SK-N-SH treated with all-trans-retinoic acid at 6 μM for 48 hours (cell line): ENCODE data around the gene ACSL6.

Experiments used
- ATAC-seq: fragments of 200-7000 bp; cut with Tn5 transposase; 3 replicates; pipeline ENCODE4 v1.9.1; 2020; ENCODE audit warnings: mild to moderate bottlenecking, moderate library complexity
- ARNTL ChIP-seq: fragments of 450-650 bp; formaldehyde crosslinking; IDR thresholded peaks from 2 replicates; pipeline ENCODE4 v1.5.0; 2020; ENCODE audit warnings: low read depth, mild to moderate bottlenecking, moderate library complexity, borderline replicate concordance
- BACH2 ChIP-seq: fragments of 250-450 bp; sonication (Bioruptor Pico); IDR thresholded peaks from 2 replicates; pipeline ENCODE4 v1.9.0; 2021; ENCODE audit warnings: mild to moderate bottlenecking, borderline replicate concordance
- CREB5 ChIP-seq: fragments of 250-450 bp; sonication (Bioruptor Pico); IDR thresholded peaks from 2 replicates; pipeline ENCODE4 v1.5.1; 2020; ENCODE audit warnings: low read depth, mild to moderate bottlenecking, moderate library complexity
- CSRNP3 ChIP-seq: fragments of 250-450 bp; sonication (Bioruptor Pico); IDR thresholded peaks from 2 replicates; pipeline ENCODE4 v1.5.1; 2021; ENCODE audit warnings: mild to moderate bottlenecking, moderate library complexity
- ESRRG ChIP-seq: fragments of 250-450 bp; sonication (Bioruptor Pico); IDR thresholded peaks from 2 replicates; pipeline ENCODE4 v1.6.1; 2021; ENCODE audit warnings: mild to moderate bottlenecking
- GLIS3 ChIP-seq: fragments of 250-450 bp; sonication (Bioruptor Pico); IDR thresholded peaks from 2 replicates; pipeline ENCODE4 v1.5.0; 2020; ENCODE audit warnings: mild to moderate bottlenecking, moderate library complexity
- OSR1 ChIP-seq: fragments of 250-450 bp; sonication (Bioruptor Pico); IDR thresholded peaks from 2 replicates; pipeline ENCODE4 v1.8.0; 2022; ENCODE audit warnings: moderate library complexity, mild to moderate bottlenecking, inconsistent platforms
- PATZ1 ChIP-seq: fragments of 250-450 bp; sonication (Bioruptor Pico); IDR thresholded peaks from 2 replicates; pipeline ENCODE4 v1.8.0; 2020; ENCODE audit warnings: mild to moderate bottlenecking, moderate library complexity, borderline replicate concordance
- POU6F1 ChIP-seq: fragments of 250-450 bp; sonication (Bioruptor Pico); IDR thresholded peaks from 2 replicates; pipeline ENCODE4 v1.8.0; 2021; ENCODE audit warnings: low read depth, mild to moderate bottlenecking, moderate library complexity, borderline replicate concordance
- RARB ChIP-seq: fragments of 250-450 bp; sonication (Bioruptor Pico); IDR thresholded peaks from 2 replicates; pipeline ENCODE4 v1.8.0; 2021; ENCODE audit warnings: mild to moderate bottlenecking, moderate library complexity
- SNAI2 ChIP-seq: fragments of 250-450 bp; sonication (Bioruptor Pico); IDR thresholded peaks from 2 replicates; pipeline ENCODE4 v1.5.0; 2020; ENCODE audit warnings: mild to moderate bottlenecking, moderate library complexity
- TCF4 ChIP-seq: fragments of 250-450 bp; sonication (Bioruptor Pico); IDR thresholded peaks from 2 replicates; pipeline ENCODE4 v1.8.0; 2021; ENCODE audit warnings: mild to moderate bottlenecking, moderate library complexity, borderline replicate concordance
- TSHZ2 ChIP-seq: fragments of 250-450 bp; sonication (Bioruptor Pico); IDR thresholded peaks from 2 replicates; pipeline ENCODE4 v1.5.0; 2020; ENCODE audit warnings: mild to moderate bottlenecking, moderate library complexity
- ZC3H10 ChIP-seq: fragments of 250-450 bp; sonication (Bioruptor Pico); IDR thresholded peaks from 2 replicates; pipeline ENCODE4 v1.5.1; 2021; ENCODE audit warnings: mild to moderate bottlenecking, moderate library complexity
- ZFP3 ChIP-seq: fragments of 250-450 bp; sonication (Bioruptor Pico); IDR thresholded peaks from 2 replicates; pipeline ENCODE4 v1.5.0; 2020; ENCODE audit warnings: mild to moderate bottlenecking, moderate library complexity
- ZNF70 ChIP-seq: fragments of 450-650 bp; formaldehyde crosslinking; IDR thresholded peaks from 2 replicates; pipeline ENCODE4 v1.5.0; 2020; ENCODE audit warnings: mild to moderate bottlenecking, moderate library complexity
- ZNF8 ChIP-seq: fragments of 450-650 bp; formaldehyde crosslinking; IDR thresholded peaks from 2 replicates; pipeline ENCODE4 v1.5.0; 2020; ENCODE audit warnings: mild to moderate bottlenecking, moderate library complexity

The ACSL6 gene

GRCh38 chr5:132010645-132010988 lies 841 bp downstream of the ACSL6 start (continued):
- TF ChIP-seq CSRNP3 (CRISPR knock-in tag) (no peak), OSR1 (CRISPR knock-in tag) (no peak), ESRRG (CRISPR knock-in tag) (no peak), ARNTL (CRISPR knock-in tag) (no peak), ZFP3 (CRISPR knock-in tag) (no peak)

- no peak for ATAC-seq
- no peak for TF ChIP-seq POU6F1
- TF ChIP-seq, all 23 proteins: peak for 0
These were observed 1.6 kb downstream of the ACSL6 start for GRCh38 chr5:132009706-132010405.

GRCh38 chr5:132008961-132009680 lies 2.3 kb downstream of the ACSL6 start:
- TF ChIP-seq ZNF70 (CRISPR knock-in tag) (no peak), TCF4 (CRISPR knock-in tag) (no peak), ZC3H10 (CRISPR knock-in tag) (no peak), TSHZ2 (no peak), RARB (no peak), SNAI2 (CRISPR knock-in tag) (no peak), ZNF8 (no peak)
- ATAC-seq: no peak

GRCh38 chr5:132008163-132008473 lies 3.3 kb downstream of the ACSL6 start:
- no peak for TF ChIP-seq OSR1 (CRISPR knock-in tag)
- TF ChIP-seq SNAI2 (CRISPR knock-in tag): no peak
- no peak for TF ChIP-seq ARNTL (CRISPR knock-in tag)
- no peak for TF ChIP-seq PATZ1 (CRISPR knock-in tag)
- TF ChIP-seq CREB5 (CRISPR knock-in tag): no peak
- no peak for TF ChIP-seq GLIS3 (CRISPR knock-in tag)
- TF ChIP-seq BACH2 (CRISPR knock-in tag): no peak
- ATAC-seq: peak; percentile 4; the same call in 1 of the 3 replicates
